GM21723 (cell line): ENCODE results near the gene NEURL4.
"Not testable (repeated sequence)": the region's sequence is repeated elsewhere in the genome, so short reads cannot be mapped to it uniquely, and the experiment has no call there.

Experiments used
- ATAC-seq: cut with Tn5 transposase; IDR thresholded peaks from one replicate; pipeline ENCODE4 v1.9.1; 2021; ENCODE audit warnings: mild to moderate bottlenecking, moderate library complexity; ENCODE audit not compliant: unreplicated experiment

Gene NEURL4

DNA sequence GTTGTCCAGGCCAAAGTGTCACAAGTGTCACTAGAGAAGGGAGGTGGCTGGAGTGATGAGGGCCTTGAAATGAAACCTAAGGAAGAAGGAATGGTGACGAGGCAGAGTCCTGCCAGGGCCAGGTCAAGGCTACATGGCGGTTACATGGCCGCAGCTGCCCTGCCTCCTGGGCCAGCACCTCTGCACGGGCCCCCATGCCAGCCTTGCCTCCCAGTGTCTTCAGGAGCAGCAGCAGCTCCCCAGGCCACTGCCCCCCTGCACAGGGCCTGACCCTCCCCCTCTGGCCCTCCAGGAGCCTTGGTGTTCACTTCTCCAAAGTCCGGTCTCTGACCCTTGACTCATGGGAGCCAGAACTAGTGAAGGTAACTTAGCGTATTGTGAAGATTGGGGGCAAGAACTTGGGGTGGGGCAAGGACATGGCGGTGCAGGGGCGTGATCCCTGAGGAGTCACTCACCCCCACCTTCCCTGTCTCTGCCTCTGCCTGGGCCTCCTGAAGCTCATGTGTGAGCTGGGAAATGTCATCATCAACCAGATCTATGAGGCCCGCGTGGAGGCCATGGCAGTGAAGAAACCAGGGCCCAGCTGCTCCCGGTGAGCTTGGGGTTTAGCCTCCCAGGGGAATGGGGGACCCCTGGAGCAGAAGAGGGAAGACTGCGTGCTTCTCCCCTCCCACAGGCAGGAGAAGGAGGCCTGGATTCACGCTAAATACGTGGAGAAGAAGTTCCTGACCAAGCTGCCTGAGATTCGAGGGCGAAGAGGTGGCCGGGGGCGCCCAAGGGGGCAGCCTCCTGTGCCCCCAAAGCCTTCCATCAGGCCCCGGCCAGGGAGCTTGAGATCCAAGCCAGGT, 18.7 kb upstream of the NEURL4 start:
- ATAC-seq, result no peak

- no peak for ATAC-seq
These were observed 17.9 kb upstream of the NEURL4 start for GRCh38 chr17:7346761-7347614.

DNA sequence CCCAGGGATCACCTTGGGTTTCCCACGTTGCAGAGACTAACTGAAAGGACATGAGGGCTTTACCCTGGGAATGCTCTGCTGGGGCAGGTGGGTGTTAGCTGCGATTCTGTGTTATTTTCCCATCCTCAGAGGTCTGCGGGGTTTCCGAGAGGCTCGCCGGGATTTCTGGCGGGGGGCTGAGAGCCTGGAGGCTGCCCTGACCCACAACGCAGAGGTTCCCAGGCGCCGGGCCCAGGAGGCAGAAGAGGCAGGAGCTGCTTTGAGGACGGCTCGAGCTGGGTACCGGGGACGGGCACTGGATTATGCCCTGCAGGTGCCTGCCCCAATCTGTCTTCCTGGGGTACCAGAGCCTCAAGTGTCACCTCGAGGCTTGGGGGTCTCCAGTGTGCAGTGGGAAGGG, 14.1 kb upstream of the NEURL4 start:
- ATAC-seq, result no peak

- ATAC-seq, result no peak
These were observed 12.7 kb upstream of the NEURL4 start for GRCh38 chr17:7341842-7342241.

DNA sequence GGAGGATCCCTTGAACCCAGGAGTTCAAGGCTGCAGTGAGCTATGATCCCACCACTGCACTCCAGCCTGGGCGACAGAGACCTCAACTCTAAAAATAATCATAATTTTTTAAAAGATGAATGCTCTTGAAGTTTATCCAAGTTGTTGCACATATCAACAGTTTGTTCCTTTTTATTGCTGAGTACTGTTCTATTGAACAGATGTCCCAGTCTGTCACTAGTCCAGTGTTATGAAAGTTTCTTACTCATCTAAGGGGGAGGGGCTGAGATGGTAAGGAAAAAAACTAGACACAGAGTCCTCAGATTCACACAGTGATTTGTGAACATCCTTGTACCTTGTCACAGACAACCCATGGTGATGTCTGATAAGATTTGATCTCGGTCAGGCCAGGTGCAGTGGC, 11.0 kb upstream of the NEURL4 start:
- no peak for ATAC-seq

- not testable (repeated sequence) for ATAC-seq
These were observed 8.5 kb upstream of the NEURL4 start for GRCh38 chr17:7337600-7337999.

DNA sequence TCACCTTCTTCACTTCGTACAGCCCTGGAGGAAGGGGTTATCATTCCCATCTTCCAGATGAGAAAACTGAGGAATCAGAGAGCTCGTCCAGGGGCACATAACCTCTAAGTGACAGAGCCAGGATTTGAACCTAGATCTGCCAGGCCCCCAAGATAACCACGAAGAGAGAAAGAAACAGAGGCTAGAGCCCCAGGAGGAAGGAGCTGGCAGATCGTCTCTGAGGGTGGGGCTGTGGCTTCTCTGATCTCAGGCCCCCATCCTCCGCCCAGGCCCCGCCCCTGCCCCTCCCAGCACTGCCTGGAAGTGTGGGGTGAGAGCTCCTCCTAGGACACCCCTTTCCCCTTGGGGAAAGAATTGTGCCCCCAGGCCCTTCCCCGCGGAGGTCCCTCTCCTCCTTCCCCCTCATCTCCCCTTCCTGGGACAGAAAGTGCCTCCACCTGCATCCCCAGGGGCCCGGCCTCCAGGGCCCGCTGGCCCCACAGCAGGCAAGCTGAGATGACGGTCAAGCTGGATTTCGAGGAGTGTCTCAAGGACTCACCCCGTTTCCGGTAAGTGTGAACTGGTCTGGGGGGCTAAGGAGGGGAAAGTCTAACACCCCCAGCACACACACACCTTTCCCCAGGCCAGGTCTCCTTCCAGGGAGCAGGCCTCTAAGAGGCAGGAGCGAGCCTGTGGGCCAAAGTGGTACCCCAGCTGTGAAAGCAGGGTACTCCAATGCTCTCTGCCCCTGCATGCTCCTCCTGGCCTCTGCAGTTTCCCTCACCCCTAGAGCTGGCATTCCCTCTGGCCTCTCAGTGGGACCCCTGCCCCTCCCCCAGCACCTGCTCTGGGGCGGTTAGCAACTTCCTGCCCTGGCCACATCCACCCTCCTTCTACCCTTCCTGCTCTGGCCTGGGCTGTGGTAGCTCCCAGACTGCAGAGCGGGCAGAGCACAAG, 7.4 kb upstream of the NEURL4 start, which contains the start of gene ACAP1:
ACAP1 (plus strand) TSS at position 290 of the 936 bp plus-strand sequence; CDS start at position 496, 206 bp downstream.
- peak; percentile 64 for ATAC-seq

GRCh38 chr17:7335765-7336164, 6.6 kb upstream of the NEURL4 start:
- not testable (repeated sequence) for ATAC-seq

DNA sequence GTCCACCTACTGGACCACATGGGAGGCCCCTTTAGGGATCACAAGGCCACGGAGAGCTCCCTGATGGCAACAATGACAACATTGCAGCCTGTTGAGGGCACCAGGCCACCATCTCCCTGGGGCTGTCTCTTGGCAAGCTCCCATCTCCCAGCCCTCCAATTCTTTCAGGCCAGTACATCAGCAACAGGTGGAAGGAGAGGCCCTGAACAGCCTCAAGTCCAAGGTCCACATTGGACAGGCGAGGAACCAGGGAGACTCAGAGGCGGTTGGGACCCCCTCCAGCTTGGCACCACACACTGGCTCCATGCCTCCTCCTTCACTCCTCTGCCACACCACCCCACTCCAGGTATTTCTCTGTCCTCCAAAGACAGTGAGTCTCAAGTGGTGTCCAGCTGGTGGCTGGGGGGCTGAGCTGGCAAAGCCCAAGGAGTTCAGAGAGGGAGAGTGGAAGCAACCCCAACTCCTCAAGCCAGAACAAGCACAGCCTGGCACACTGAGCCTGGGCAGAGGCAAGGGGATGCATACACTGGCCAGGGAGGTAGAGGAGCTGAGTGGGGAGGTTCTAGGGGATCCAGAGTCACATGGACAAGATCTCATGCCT, 5.9 kb upstream of the NEURL4 start:
- no peak for ATAC-seq

GRCh38 chr17:7332600-7333069, 3.5 kb upstream of the NEURL4 start:
- ATAC-seq, result not testable (repeated sequence)

DNA sequence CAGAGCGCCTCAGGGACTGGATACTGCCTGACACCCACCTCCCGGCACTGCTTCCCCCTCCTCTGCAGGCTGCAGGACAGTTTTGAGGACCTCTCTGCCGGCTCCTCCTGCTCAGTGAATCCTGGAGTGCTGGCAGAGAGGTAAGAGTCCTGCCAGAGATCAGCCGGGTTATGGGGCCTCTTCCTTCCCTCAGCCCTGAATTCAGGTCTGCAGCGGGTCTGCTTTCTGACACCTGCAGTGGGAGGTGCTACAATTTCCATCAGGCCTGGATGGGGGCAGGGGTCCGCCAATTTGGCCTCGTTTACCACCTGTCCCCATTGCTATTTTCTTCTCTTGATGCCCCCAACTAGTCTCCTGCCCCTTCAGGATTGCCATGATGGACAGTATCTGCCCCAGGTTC, 3.0 kb upstream of the NEURL4 start:
- ATAC-seq, result no peak

DNA sequence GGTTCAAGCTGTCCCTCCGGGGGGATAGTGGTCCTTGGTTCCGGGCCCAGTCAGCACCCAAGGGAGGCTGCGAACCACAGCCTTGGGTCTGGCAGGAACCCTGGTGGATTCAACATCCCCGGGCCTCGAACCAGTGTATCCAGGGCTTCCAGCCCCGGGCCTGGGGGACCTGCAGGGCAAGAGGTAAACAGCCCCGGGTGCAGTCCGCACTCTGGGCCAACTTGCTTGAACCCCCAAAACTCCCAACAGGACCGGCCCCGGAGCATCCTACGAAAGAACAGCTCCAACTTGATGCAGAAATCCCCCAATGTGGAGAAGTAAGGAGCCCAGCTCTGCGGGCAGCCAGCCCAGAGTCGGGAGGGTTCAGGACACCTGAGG, 1.5 kb upstream of the NEURL4 start:
- peak; percentile 3 for ATAC-seq

- ATAC-seq, result peak; percentile 51
These were observed 982 bp upstream of the NEURL4 start for GRCh38 chr17:7329997-7330637.

DNA sequence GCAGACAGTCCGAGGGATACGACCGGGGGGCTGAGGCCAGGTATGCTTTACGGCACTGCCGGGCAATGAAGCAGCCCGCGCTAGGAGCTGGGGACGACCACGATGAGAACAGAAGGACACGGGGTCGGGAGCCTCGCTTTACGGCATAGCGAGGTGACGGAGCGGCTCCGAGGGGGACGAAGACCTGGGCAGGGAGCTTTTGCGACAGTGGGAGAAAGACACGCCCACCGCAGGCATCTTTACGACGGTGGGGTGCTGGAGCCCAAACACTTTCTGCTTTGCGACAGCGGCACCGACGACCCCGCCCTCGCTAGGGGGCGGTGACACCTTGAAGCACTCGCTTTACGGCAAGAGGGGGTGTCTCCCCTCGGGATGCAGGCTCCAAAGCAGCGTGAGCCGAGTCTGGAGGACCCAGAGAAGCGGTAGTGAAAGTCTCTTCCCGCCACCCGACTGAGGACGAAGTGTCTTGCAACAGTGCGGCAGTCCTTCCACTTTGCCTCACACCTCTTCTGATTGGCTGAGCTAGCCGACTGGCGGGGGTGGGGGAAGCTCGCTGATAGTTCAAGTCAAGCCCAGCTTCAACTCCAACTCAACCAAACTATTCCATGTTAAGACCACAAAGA, 350 bp upstream of the NEURL4 start:
- peak; percentile 49 for ATAC-seq

DNA sequence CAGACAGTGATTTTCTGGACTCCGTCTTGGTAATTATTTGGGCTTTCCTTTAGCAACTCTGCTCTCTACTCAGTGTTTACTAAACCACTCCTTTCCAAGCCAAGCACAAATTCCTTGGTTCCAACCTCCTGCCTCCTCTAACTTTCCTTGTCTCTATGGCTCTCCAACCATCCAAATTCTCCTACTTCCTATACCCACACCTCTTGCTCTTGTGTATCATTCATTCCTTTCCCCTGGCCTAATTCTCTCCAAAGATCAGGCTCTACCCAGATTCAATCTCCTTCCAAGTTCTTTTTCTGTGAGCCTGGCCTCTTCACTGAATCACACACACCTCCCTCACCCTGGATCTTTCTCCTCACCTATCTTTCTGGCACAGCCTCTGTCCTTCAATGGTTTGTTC, 1.1 kb downstream of the NEURL4 start:
- ATAC-seq, result no peak

- no peak for ATAC-seq
These were observed 1.6 kb downstream of the NEURL4 start for GRCh38 chr17:7327501-7327900.

- no peak for ATAC-seq
These were observed 2.1 kb downstream of the NEURL4 start for GRCh38 chr17:7327056-7327455.

DNA sequence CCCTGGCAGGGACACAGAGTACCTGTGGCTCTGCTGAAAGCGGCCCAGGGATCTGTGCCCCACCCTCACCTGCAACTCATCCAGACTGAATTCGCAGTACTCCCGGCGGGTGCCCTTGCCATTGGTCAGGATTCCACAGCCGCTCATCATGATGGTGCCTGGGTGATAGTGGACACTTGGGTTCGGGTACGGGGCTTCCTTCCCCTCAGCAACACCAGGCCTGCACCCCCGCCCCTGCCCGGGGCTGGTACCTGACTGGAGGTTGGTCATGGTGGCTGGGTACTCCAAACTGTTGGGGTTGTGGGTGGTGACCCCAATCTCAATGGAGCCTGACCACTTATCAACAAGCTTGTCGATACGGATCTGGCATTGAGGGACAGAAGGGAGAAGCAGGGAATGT, 2.9 kb downstream of the NEURL4 start:
- no peak for ATAC-seq

- ATAC-seq, result no peak
These were observed 4.1 kb downstream of the NEURL4 start for GRCh38 chr17:7325031-7325528.
